A673 (cell line): ENCODE data around the gene KLF11.
"Not testable (repeated sequence)": the region's sequence is repeated elsewhere in the genome, so short reads cannot be mapped to it uniquely, and the experiment has no call there.

ENCODE experiments used
- CTCF ChIP-seq: fragments of 300-800, 200-600 bp; sonication (generic); conservative IDR thresholded peaks from 2 replicates; pipeline ENCODE4 v1.5.1; 2017; ENCODE audit warnings: low read depth, mild to moderate bottlenecking, antibody characterized with exemption, low read length, moderate library complexity, mixed read lengths
- EZH2 ChIP-seq: fragments of 200-600 bp; sonication (generic); IDR thresholded peaks from 2 replicates; pipeline ENCODE4 v1.6.1; 2017; ENCODE audit warnings: borderline replicate concordance, low read depth, mild to moderate bottlenecking, mixed read lengths, antibody characterized with exemption, low read length; ENCODE audit not compliant: poor library complexity, severe bottlenecking

DNA sequence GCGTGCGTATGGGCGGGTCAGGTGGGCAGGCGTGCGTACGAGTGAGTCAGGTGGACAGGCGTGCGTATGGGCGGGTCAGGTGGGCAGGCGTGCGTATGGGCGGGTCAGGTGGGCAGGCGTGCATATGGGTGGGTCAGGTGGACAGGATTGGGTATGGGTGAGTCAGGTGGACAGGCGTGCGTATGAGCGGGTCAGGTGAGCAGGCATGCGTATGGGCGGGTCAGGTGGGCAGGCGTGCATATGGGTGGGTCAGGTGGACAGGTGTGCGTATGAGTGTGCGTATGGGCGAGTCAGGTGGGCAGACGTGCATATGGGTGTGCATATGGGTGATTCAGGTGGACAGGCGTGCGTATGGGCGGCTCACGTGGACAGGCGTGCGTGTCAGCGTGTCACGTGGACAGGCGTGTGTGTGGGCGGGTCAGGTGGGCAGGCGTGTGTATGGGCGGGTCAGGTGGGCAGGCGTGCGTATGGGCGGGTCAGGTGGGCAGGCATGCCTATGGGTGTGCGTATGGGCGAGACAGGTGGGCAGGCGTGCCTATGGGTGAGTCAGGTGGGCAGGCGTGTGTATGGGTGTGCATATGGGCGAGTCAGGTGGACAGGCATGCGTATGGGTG is 27.9 kb upstream of the KLF11 start:
- TF ChIP-seq CTCF, EZH2: not testable (repeated sequence)
